Suprapubic skin (tissue), 4 donors: ENCODE data around the gene ATP2A1. TPM values are rescaled to one million over a fixed set of nuclear protein-coding genes. Genes with fewer than 3 reads are reported as not detected.
A peak's percentile ranks its signal among the peaks of the same experiment; 100 is the strongest.

Experiments used
- DNase-seq, 2 donors: peaks; one replicate each; pipeline ENCODE4 v3.0.0-alpha.2; 2019; ENCODE audit warnings: low spot score in 2 of 2
- H3K27ac ChIP-seq: fragments of 200-600 bp; sonication (generic); one replicate; pipeline ENCODE4 v1.5.1; 2019
- H3K27me3 ChIP-seq: fragments of 200-600 bp; sonication (generic); one replicate; pipeline ENCODE4 v1.5.1; 2019
- H3K36me3 ChIP-seq: fragments of 200-600 bp; sonication (generic); one replicate; pipeline ENCODE4 v1.5.1; 2019
- H3K4me1 ChIP-seq: fragments of 200-600 bp; sonication (generic); one replicate; pipeline ENCODE4 v1.5.1; 2019
- H3K4me3 ChIP-seq: fragments of 200-600 bp; sonication (generic); one replicate; pipeline ENCODE4 v1.5.1; 2019; ENCODE audit warnings: mild to moderate bottlenecking
- H3K9me3 ChIP-seq: fragments of 200-600 bp; sonication (generic); one replicate; pipeline ENCODE4 v1.5.1; 2019
- CTCF ChIP-seq, 2 donors: fragments of 200-600 bp in 1 of 2; fragments of 450-650 bp in 1 of 2; sonication (generic) in 1 of 2; IDR thresholded peaks; one replicate each; pipeline ENCODE4 v1.5.1; 2016 to 2019; ENCODE audit warnings: antibody characterized with exemption in 2 of 2, mild to moderate bottlenecking in 1 of 2, moderate library complexity in 1 of 2
- EP300 ChIP-seq: sonication (generic); formaldehyde crosslinking; IDR thresholded peaks from one replicate; pipeline ENCODE4 v1.6.1; 2017; ENCODE audit warnings: antibody characterized with exemption
- POLR2A ChIP-seq, 2 donors: fragments of 450-650 bp; IDR thresholded peaks; one replicate each; pipeline ENCODE4 v1.6.1; 2017; ENCODE audit warnings: antibody characterized with exemption in 2 of 2, mild to moderate bottlenecking in 2 of 2, moderate library complexity in 2 of 2
- POLR2AphosphoS5 ChIP-seq, 3 donors: sonication (generic); formaldehyde crosslinking; IDR thresholded peaks; one replicate each; pipeline ENCODE4 v1.6.1; 2017; ENCODE audit warnings: antibody characterized with exemption in 3 of 3
- WGBS: methylation state at CpG from one replicate; pipeline ENCODE4 v1.1.5; 2018; 5-methylcytosine and 5-hydroxymethylcytosine counted together
- total RNA-seq, 4 donors: library from RNA; depleted of rRNA; stranded (reverse); fragments of >200 nt; gene quantifications; one replicate each; pipeline ENCODE4 v1.1.0, GENCODE V29; 2016

Gene ATP2A1
- total RNA-seq, 4 donors from 2014 or later = 0.34 to 0.72 TPM; not detected in 2

DNA sequence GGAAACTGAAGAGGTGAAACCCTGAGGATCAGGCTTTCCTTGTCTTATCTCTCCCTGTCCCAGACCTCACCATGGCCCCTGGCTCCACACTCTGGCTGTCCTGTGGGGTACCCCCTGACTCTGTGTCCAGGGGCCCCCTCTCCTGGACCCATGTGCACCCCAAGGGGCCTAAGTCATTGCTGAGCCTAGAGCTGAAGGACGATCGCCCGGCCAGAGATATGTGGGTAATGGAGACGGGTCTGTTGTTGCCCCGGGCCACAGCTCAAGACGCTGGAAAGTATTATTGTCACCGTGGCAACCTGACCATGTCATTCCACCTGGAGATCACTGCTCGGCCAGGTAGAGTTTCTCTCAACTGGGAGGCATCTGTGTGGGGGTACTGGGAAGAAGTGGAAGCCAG is 54.9 kb downstream of the ATP2A1 start:
- Histone ChIP-seq H3K36me3 (no peaks in the 10 kb centered on the region), H3K27ac (no peak overlapping the region), H3K27me3 (no peaks in the 10 kb centered on the region), H3K4me1 (peaks cover 3% of the 10 kb centered on the region), H3K4me3 (no peak overlapping the region), H3K9me3 (no peaks in the 10 kb centered on the region)
- DNase-seq = no peak
- WGBS = 83% methylated on average over 2 of the region's 8 CpGs
- TF ChIP-seq EP300 = no peak
- TF ChIP-seq CTCF (IDR thresholded peaks at IDR 0.05) = no peak
- no peak for TF ChIP-seq POLR2A (IDR thresholded peaks at IDR 0.05)
- no peak for TF ChIP-seq POLR2AphosphoS5 (IDR thresholded peaks at IDR 0.05)

GRCh38 chr16:28935346-28935745 is 57.1 kb downstream of the ATP2A1 start:
- no peak for DNase-seq
- no peak overlapping the region for H3K27ac ChIP-seq

DNA sequence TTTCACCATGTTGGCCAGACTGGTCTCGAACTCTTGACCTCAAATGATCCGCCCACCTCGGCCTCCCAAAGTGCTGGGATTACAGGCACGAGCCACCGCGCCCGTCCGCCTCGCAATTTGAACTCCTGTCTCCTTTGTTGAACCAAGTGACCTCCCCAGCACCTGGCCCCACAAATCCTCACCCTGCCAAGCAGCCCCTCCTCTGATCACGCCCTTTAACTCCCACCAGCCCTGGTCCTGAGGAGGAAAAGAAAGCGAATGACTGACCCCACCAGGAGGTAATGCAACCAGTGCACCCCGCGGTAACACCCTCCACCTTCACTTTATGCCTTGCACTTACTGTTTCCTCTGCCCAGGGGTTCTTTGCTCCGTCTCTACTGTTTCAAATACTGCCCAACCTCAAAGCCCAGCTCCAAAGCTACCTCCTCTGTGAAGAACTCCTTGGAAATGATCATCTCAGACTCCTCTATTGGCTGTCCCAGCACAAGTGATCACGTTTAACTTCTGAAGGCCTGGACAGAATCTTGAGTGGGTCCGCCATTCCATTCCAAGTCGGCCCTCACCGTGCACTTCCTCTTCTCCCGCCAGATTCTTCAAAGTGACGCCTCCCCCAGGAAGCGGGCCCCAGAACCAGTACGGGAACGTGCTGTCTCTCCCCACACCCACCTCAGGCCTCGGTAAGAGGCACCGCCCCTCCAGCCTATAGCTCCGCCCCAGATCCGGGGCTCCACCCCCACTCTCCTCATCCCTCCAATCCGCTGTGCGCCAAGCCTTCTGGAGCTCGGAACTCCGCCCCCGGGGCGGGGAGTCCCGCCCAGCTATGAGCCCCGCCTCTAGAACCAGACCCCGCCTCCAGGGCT is 57.9 kb downstream of the ATP2A1 start:
- Histone ChIP-seq H3K27me3 (no peaks in the 10 kb centered on the region), H3K4me1 (peaks cover 3% of the 10 kb centered on the region), H3K36me3 (no peaks in the 10 kb centered on the region), H3K27ac (no peak overlapping the region), H3K4me3 (peak overlapping the region; percentile 24), H3K9me3 (no peaks in the 10 kb centered on the region)
- WGBS = 33% methylated on average over 36 of the region's 36 CpGs
- peak; percentile 83 to 87 for DNase-seq
- TF ChIP-seq CTCF (IDR thresholded peaks at IDR 0.05) = no peak
- no peak for TF ChIP-seq POLR2AphosphoS5 (IDR thresholded peaks at IDR 0.05)
- no peak for TF ChIP-seq POLR2A (IDR thresholded peaks at IDR 0.05)
- no peak for TF ChIP-seq EP300

More at GRCh38 chr16:28935346-28935745, 57.1 kb downstream of the ATP2A1 start:
- Histone ChIP-seq H3K4me1 (peaks cover 3% of the 10 kb centered on the region), H3K27me3 (no peaks in the 10 kb centered on the region), H3K9me3 (no peaks in the 10 kb centered on the region), H3K4me3 (no peak overlapping the region), H3K36me3 (no peaks in the 10 kb centered on the region)
- 96% methylated on average over 4 of the region's 4 CpGs for WGBS
- no peak for TF ChIP-seq CTCF (IDR thresholded peaks at IDR 0.05)
- TF ChIP-seq EP300 = no peak
- no peak for TF ChIP-seq POLR2AphosphoS5 (IDR thresholded peaks at IDR 0.05)
- TF ChIP-seq POLR2A (IDR thresholded peaks at IDR 0.05) = no peak

DNA sequence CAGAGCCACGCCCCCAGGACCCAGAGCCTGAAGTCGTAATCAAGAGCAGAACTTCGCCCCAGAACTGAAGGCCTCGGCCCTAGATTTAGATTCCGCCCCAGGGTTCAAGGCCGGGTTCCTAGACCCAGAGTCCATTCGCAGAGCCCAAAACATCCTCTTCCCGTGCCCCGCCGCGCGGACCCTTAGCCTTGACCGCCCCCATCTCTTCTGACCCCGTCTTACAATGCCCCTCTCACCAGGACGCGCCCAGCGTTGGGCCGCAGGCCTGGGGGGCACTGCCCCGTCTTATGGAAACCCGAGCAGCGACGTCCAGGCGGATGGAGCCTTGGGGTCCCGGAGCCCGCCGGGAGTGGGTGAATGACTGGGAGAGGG is 58.5 kb downstream of the ATP2A1 start:
- H3K27ac ChIP-seq = no peak overlapping the region
- no peak for TF ChIP-seq POLR2A (IDR thresholded peaks at IDR 0.05)
- TF ChIP-seq CTCF (IDR thresholded peaks at IDR 0.05) = no peak
- TF ChIP-seq EP300 = no peak
- no peak for TF ChIP-seq POLR2AphosphoS5 (IDR thresholded peaks at IDR 0.05)
- no peak for DNase-seq
- H3K9me3 ChIP-seq = no peaks in the 10 kb centered on the region
- H3K4me3 ChIP-seq = peak overlapping the region; percentile 24
- peaks cover 3% of the 10 kb centered on the region for H3K4me1 ChIP-seq
- H3K36me3 ChIP-seq = no peaks in the 10 kb centered on the region
- no peaks in the 10 kb centered on the region for H3K27me3 ChIP-seq
- 81% methylated on average over 24 of the region's 26 CpGs for WGBS

DNA sequence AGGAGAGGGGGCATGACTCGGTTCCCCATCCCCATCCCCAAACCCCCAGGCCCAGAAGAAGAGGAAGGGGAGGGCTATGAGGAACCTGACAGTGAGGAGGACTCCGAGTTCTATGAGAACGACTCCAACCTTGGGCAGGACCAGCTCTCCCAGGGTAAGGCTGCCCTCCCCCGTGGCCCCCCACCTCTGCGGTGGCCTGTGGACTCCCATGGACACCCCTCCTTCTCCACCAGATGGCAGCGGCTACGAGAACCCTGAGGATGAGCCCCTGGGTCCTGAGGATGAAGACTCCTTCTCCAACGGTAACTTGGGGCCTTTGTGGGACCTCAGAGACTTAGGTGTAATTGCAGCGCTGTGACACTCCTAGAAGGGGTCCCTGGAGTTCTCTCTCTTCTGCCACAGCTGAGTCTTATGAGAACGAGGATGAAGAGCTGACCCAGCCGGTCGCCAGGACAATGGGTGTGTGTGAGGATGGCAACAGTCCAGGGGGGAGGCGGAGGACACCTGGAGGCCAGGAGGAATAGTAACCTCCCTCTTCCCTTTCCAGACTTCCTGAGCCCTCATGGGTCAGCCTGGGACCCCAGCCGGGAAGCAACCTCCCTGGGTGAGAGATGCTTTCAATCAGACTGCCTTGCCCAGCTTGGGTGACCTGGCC is 59.1 kb downstream of the ATP2A1 start:
- no peak for DNase-seq
- Histone ChIP-seq H3K4me1 (peaks cover 3% of the 10 kb centered on the region), H3K36me3 (no peaks in the 10 kb centered on the region), H3K9me3 (no peaks in the 10 kb centered on the region), H3K27me3 (no peaks in the 10 kb centered on the region), H3K4me3 (no peak overlapping the region), H3K27ac (no peak overlapping the region)
- 82% methylated on average over 11 of the region's 14 CpGs for WGBS
- no peak for TF ChIP-seq POLR2AphosphoS5 (IDR thresholded peaks at IDR 0.05)
- no peak for TF ChIP-seq CTCF (IDR thresholded peaks at IDR 0.05)
- TF ChIP-seq POLR2A (IDR thresholded peaks at IDR 0.05) = no peak
- no peak for TF ChIP-seq EP300
